Fibroblast of villous mesenchyme (primary cell): ENCODE results near the gene MPRIP. TPM values are rescaled to one million over a fixed set of nuclear protein-coding genes. Genes with fewer than 3 reads are reported as not detected.

Experiments used
- DNase-seq: peaks from one replicate; pipeline ENCODE4 v3.0.0-alpha.2; 2010; ENCODE audit warnings: low read depth
- H3K4me3 ChIP-seq: 2 replicates; pipeline ENCODE4 v1.5.1; 2011; ENCODE audit warnings: low read depth, mild to moderate bottlenecking, low read length
- CTCF ChIP-seq: IDR thresholded peaks from 2 replicates; pipeline ENCODE4 v1.5.1; 2012; ENCODE audit warnings: low read depth, mild to moderate bottlenecking, low read length; ENCODE audit not compliant: insufficient read depth
- total RNA-seq: library from RNA; depleted of rRNA; stranded (reverse); fragments of >200 nt; gene quantifications from 2 replicates; pipeline ENCODE4 v1.2.3, GENCODE V29; 2012

MPRIP gene
- total RNA-seq, 1 donor, result 178 TPM

- no peak for DNase-seq
Observed at GRCh38 chr17:17167986-17168385, 125.7 kb downstream of the MPRIP start.

GRCh38 chr17:17168401-17168800 lies 126.1 kb downstream of the MPRIP start:
- H3K4me3 ChIP-seq, result no peak overlapping the region
- TF ChIP-seq CTCF, result no peak
- no peak for DNase-seq

More at GRCh38 chr17:17167986-17168385, 125.7 kb downstream of the MPRIP start:
- no peak overlapping the region for H3K4me3 ChIP-seq
- TF ChIP-seq CTCF, result no peak

GRCh38 chr17:17169396-17169795 lies 127.1 kb downstream of the MPRIP start:
- no peak overlapping the region for H3K4me3 ChIP-seq
- no peak for TF ChIP-seq CTCF
- DNase-seq, result no peak

- no peak overlapping the region for H3K4me3 ChIP-seq
- TF ChIP-seq CTCF, result no peak
- DNase-seq, result no peak
Observed at GRCh38 chr17:17170346-17170985, 128.2 kb downstream of the MPRIP start.

- TF ChIP-seq CTCF, result no peak
- H3K4me3 ChIP-seq, result no peak overlapping the region
- no peak for DNase-seq
Observed at GRCh38 chr17:17171186-17171585, 128.9 kb downstream of the MPRIP start.

- no peak overlapping the region for H3K4me3 ChIP-seq
- DNase-seq, result no peak
- no peak for TF ChIP-seq CTCF
Observed at GRCh38 chr17:17172001-17172939, 130.0 kb downstream of the MPRIP start.
